DMS 273 (cell line): ENCODE results near the gene CACNG5.
"Not testable (repeated sequence)": the region's sequence is repeated elsewhere in the genome, so short reads cannot be mapped to it uniquely, and the experiment has no call there.

Experiments used
- DNase-seq: peaks from one replicate; lab custom pipeline; 2025; ENCODE audit not compliant: unreplicated experiment; lab: John Stamatoyannopoulos, UW

CACNG5 gene

GRCh38 chr17:66849032-66849655 is 14.2 kb downstream of the CACNG5 start:
- no peak for DNase-seq

- DNase-seq, result no peak
Observed at GRCh38 chr17:66849851-66850580, 15.1 kb downstream of the CACNG5 start.

- peak; percentile 21 for DNase-seq
Observed at GRCh38 chr17:66850692-66851091, 15.8 kb downstream of the CACNG5 start.

GRCh38 chr17:66855204-66855603 is 20.3 kb downstream of the CACNG5 start:
- DNase-seq, result peak; percentile 32

GRCh38 chr17:66858226-66859083 is 23.5 kb downstream of the CACNG5 start:
- DNase-seq, result no peak

GRCh38 chr17:66859353-66859752 is 24.4 kb downstream of the CACNG5 start:
- DNase-seq, result no peak

GRCh38 chr17:66860204-66860603 is 25.3 kb downstream of the CACNG5 start:
- no peak for DNase-seq

GRCh38 chr17:66863820-66864219 is 28.9 kb downstream of the CACNG5 start:
- DNase-seq, result no peak

- no peak for DNase-seq
Observed at GRCh38 chr17:66865151-66865550, 30.2 kb downstream of the CACNG5 start.

GRCh38 chr17:66873962-66874361 is 39.0 kb downstream of the CACNG5 start:
- DNase-seq, result no peak

- DNase-seq, result no peak
Observed at GRCh38 chr17:66884931-66885330, 50.0 kb downstream of the CACNG5 start.

- peak; percentile 90 for DNase-seq
Observed at GRCh38 chr17:66885417-66885816, 50.5 kb downstream of the CACNG5 start.

GRCh38 chr17:66889480-66890230 is 54.7 kb downstream of the CACNG5 start:
- peak; percentile 28 for DNase-seq

GRCh38 chr17:66892246-66892645 is 57.3 kb downstream of the CACNG5 start:
- DNase-seq, result peak; percentile 26

- no peak for DNase-seq
Observed at GRCh38 chr17:66893382-66893781, 58.5 kb downstream of the CACNG5 start.

- no peak for DNase-seq
Observed at GRCh38 chr17:66893863-66894262, 58.9 kb downstream of the CACNG5 start.

GRCh38 chr17:66897141-66897540 is 62.2 kb downstream of the CACNG5 start:
- no peak for DNase-seq

GRCh38 chr17:66898536-66898935 is 63.6 kb downstream of the CACNG5 start:
- DNase-seq, result no peak

GRCh38 chr17:66900126-66901010 is 65.5 kb downstream of the CACNG5 start:
- DNase-seq, result peak; percentile 49

- not testable (repeated sequence) for DNase-seq
Observed at GRCh38 chr17:66903296-66903695, 68.4 kb downstream of the CACNG5 start.
